PFSK-1 (cell line): ENCODE results near the gene IPPK.

Experiments used
- FOXP2 ChIP-seq: optimal IDR thresholded peaks from 2 replicates; pipeline ENCODE3; 2011; ENCODE audit warnings: borderline replicate concordance, control low read depth, inconsistent platforms; ENCODE audit not compliant: insufficient read depth; ENCODE audit errors: extremely low read length, extremely low read depth
- POLR2AphosphoS5 ChIP-seq: IDR thresholded peaks from 2 replicates; pipeline ENCODE4 v1.6.1; 2012; ENCODE audit warnings: low read depth, mild to moderate bottlenecking, control low read depth, low read length, moderate library complexity
- REST ChIP-seq, 2 experiments: IDR thresholded peaks; 2 replicates each; pipeline versions ENCODE4 v1.6.1 to v1.8.0; 2011 to 2012; ENCODE audit warnings: low read depth in 2 of 2, low read length in 2 of 2, control low read depth in 1 of 2, inconsistent platforms in 1 of 2, mild to moderate bottlenecking in 1 of 2, moderate library complexity in 1 of 2; ENCODE audit not compliant: insufficient read depth in 1 of 2
- SIN3A ChIP-seq: IDR thresholded peaks from 2 replicates; pipeline ENCODE4 v1.6.1; 2012; ENCODE audit warnings: mild to moderate bottlenecking, low read length, moderate library complexity, borderline replicate concordance; ENCODE audit not compliant: insufficient read depth
- TAF1 ChIP-seq: IDR thresholded peaks from 2 replicates; pipeline ENCODE4 v1.6.1; 2012; ENCODE audit warnings: low read length, control low read depth, borderline replicate concordance; ENCODE audit not compliant: insufficient read depth

IPPK gene

GRCh38 chr9:92663126-92663525 lies 6.8 kb downstream of the IPPK start:
- TF ChIP-seq POLR2AphosphoS5: no peak
- TF ChIP-seq TAF1: no peak
- TF ChIP-seq SIN3A: no peak
- no peak for TF ChIP-seq FOXP2
- no peak for TF ChIP-seq REST (IDR thresholded peaks at IDR 0.05; ENCODE audit: insufficient read depth in 1 of 2, low read depth in 2 of 2, low read length in 2 of 2)

- TF ChIP-seq SIN3A (no peak), TAF1 (no peak), POLR2AphosphoS5 (no peak), REST (IDR thresholded peaks at IDR 0.05; ENCODE audit: insufficient read depth in 1 of 2, low read depth in 2 of 2, low read length in 2 of 2) (no peak), FOXP2 (no peak)
Measured at GRCh38 chr9:92661743-92662142, 8.2 kb downstream of the IPPK start.

GRCh38 chr9:92661127-92661526 lies 8.8 kb downstream of the IPPK start:
- TF ChIP-seq SIN3A: no peak
- TF ChIP-seq TAF1: no peak
- TF ChIP-seq FOXP2: no peak
- TF ChIP-seq REST (IDR thresholded peaks at IDR 0.05; ENCODE audit: insufficient read depth in 1 of 2, low read depth in 2 of 2, low read length in 2 of 2): no peak
- TF ChIP-seq POLR2AphosphoS5: no peak

GRCh38 chr9:92660266-92660665 lies 9.7 kb downstream of the IPPK start:
- TF ChIP-seq FOXP2: no peak
- no peak for TF ChIP-seq TAF1
- TF ChIP-seq REST (IDR thresholded peaks at IDR 0.05; ENCODE audit: insufficient read depth in 1 of 2, low read depth in 2 of 2, low read length in 2 of 2): no peak

GRCh38 chr9:92659601-92660000 lies 10.3 kb downstream of the IPPK start:
- TF ChIP-seq TAF1 (no peak), REST (IDR thresholded peaks at IDR 0.05; ENCODE audit: insufficient read depth in 1 of 2, low read depth in 2 of 2, low read length in 2 of 2) (no peak), SIN3A (no peak), FOXP2 (no peak), POLR2AphosphoS5 (no peak)
